ENCODE measurements around the gene CNTNAP2. TPM values are rescaled to one million over a fixed set of nuclear protein-coding genes. Genes with fewer than 3 reads are reported as not detected.

Gene CNTNAP2
- total RNA-seq, 2 donors from 2014 or later = 171 to 228 TPM

DNA sequence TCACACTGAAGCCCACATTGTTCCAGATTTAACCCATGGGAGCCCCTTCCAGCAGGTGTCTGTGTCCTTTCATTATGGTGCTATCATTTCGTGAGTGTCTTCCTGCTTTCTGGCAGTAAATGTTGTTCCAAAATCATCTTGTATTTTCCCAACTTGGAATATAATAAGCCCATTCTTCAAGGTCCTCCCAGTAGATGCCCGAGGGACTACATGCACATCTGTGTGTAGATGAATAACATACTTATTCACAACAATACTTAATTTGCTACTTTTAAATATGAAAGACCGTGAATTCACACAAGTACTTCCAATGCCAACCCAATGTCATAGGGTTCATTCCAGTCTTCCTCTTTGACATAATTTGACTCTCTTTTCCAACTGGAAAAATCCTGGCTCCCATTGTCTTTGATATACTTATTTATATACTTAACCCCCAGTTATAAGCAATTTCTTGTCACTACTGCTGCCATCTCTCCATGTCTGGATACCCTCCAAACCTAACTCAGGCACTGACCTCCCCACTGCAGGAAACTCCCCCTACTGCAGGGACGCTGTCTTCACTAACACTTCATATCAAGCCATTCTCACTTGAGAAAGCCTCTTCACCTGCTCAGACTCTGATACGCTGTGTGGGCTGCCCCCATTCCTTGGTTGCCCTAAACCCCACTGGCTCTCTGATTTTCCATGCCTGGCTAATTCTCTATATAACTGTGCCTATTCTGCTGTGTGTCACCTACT, 1119.2 kb downstream of the CNTNAP2 start:
- WGBS, 2 experiments (ENCODE audit: insufficient coverage in 1 of 2, insufficient read length in 1 of 2) = 90 to 100% methylated on average over 4 to 5 of the region's 5 CpGs
- no peaks in the 10 kb centered on the region for H3K9me3 Mint-ChIP-seq
- DNase-seq = no peak

GRCh38 chr7:147240468-147240867, 1123.9 kb downstream of the CNTNAP2 start:
- DNase-seq = no peak
- Mint-ChIP-seq H3K36me3 (ENCODE audit: low read depth) (no peaks in the 10 kb centered on the region), H3K9me3 (no peaks in the 10 kb centered on the region), H3K4me1 (no peaks in the 10 kb centered on the region), H3K27ac (no peak overlapping the region), H3K4me3 (no peak overlapping the region), H3K27me3 (ENCODE audit: insufficient read depth) (no peaks in the 10 kb centered on the region)
- no peak overlapping the region for H3K27ac ChIP-seq (ENCODE audit: low read depth, low read length)
- H3K36me3 ChIP-seq (ENCODE audit: control insufficient read depth, insufficient read depth, low read length) = no peaks in the 10 kb centered on the region
- H3K9me3 ChIP-seq (ENCODE audit: control insufficient read depth, low read length) = no peaks in the 10 kb centered on the region
- no peaks in the 10 kb centered on the region for H3K27me3 ChIP-seq (ENCODE audit: control insufficient read depth, insufficient read depth, low read length, poor library complexity, severe bottlenecking)
- TF ChIP-seq, protein P1, sequence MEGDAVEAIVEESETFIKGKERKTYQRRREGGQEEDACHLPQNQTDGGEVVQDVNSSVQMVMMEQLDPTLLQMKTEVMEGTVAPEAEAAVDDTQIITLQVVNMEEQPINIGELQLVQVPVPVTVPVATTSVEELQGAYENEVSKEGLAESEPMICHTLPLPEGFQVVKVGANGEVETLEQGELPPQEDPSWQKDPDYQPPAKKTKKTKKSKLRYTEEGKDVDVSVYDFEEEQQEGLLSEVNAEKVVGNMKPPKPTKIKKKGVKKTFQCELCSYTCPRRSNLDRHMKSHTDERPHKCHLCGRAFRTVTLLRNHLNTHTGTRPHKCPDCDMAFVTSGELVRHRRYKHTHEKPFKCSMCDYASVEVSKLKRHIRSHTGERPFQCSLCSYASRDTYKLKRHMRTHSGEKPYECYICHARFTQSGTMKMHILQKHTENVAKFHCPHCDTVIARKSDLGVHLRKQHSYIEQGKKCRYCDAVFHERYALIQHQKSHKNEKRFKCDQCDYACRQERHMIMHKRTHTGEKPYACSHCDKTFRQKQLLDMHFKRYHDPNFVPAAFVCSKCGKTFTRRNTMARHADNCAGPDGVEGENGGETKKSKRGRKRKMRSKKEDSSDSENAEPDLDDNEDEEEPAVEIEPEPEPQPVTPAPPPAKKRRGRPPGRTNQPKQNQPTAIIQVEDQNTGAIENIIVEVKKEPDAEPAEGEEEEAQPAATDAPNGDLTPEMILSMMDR (conservative IDR thresholded peaks at IDR 0.05) = no peak
- no peaks in the 10 kb centered on the region for H3K4me1 ChIP-seq (ENCODE audit: control insufficient read depth, insufficient read depth, low read length)
- 77 to 80% methylated on average over 3 to 4 of the region's 5 CpGs for WGBS, 2 experiments (ENCODE audit: insufficient coverage in 1 of 2, insufficient read length in 1 of 2)
- H3K4me3 ChIP-seq (ENCODE audit: low read length) = no peak overlapping the region
- no peak overlapping the region for H3K9ac ChIP-seq (ENCODE audit: extremely low read depth, low read length, poor library complexity, severe bottlenecking)

More for the DNA sequence above, 1119.2 kb downstream of the CNTNAP2 start:
- Mint-ChIP-seq H3K4me1 (no peaks in the 10 kb centered on the region), H3K4me3 (no peak overlapping the region), H3K27me3 (ENCODE audit: insufficient read depth) (no peaks in the 10 kb centered on the region), H3K36me3 (ENCODE audit: low read depth) (no peaks in the 10 kb centered on the region), H3K27ac (no peak overlapping the region)
- H3K9me3 ChIP-seq (ENCODE audit: control insufficient read depth, low read length) = no peaks in the 10 kb centered on the region
- no peaks in the 10 kb centered on the region for H3K36me3 ChIP-seq (ENCODE audit: control insufficient read depth, insufficient read depth, low read length)
- H3K9ac ChIP-seq (ENCODE audit: extremely low read depth, low read length, poor library complexity, severe bottlenecking) = no peak overlapping the region
- no peaks in the 10 kb centered on the region for H3K4me1 ChIP-seq (ENCODE audit: control insufficient read depth, insufficient read depth, low read length)
- H3K27ac ChIP-seq (ENCODE audit: low read depth, low read length) = no peak overlapping the region
- no peak overlapping the region for H3K4me3 ChIP-seq (ENCODE audit: low read length)
- no peaks in the 10 kb centered on the region for H3K27me3 ChIP-seq (ENCODE audit: control insufficient read depth, insufficient read depth, low read length, poor library complexity, severe bottlenecking)
- TF ChIP-seq, protein P1 (conservative IDR thresholded peaks at IDR 0.05) = peak; percentile 33

GRCh38 chr7:147245274-147245673, 1128.7 kb downstream of the CNTNAP2 start:
- H3K27me3 ChIP-seq (ENCODE audit: control insufficient read depth, insufficient read depth, low read length, poor library complexity, severe bottlenecking) = no peaks in the 10 kb centered on the region
- no peaks in the 10 kb centered on the region for H3K27me3 Mint-ChIP-seq (ENCODE audit: insufficient read depth)
- no peaks in the 10 kb centered on the region for H3K36me3 ChIP-seq (ENCODE audit: control insufficient read depth, insufficient read depth, low read length)
- H3K4me1 Mint-ChIP-seq = no peaks in the 10 kb centered on the region
- no peaks in the 10 kb centered on the region for H3K9me3 ChIP-seq (ENCODE audit: control insufficient read depth, low read length)
- H3K27ac Mint-ChIP-seq = no peak overlapping the region
- TF ChIP-seq, protein P1 (conservative IDR thresholded peaks at IDR 0.05) = peak; percentile 88
- no peaks in the 10 kb centered on the region for H3K9me3 Mint-ChIP-seq
- H3K4me1 ChIP-seq (ENCODE audit: control insufficient read depth, insufficient read depth, low read length) = no peaks in the 10 kb centered on the region
- no peak overlapping the region for H3K9ac ChIP-seq (ENCODE audit: extremely low read depth, low read length, poor library complexity, severe bottlenecking)
- no peak overlapping the region for H3K27ac ChIP-seq (ENCODE audit: low read depth, low read length)
- H3K4me3 ChIP-seq (ENCODE audit: low read length) = no peak overlapping the region
- DNase-seq = peak; percentile 81
- H3K4me3 Mint-ChIP-seq = no peak overlapping the region
- WGBS, 2 experiments (ENCODE audit: insufficient coverage in 1 of 2, insufficient read length in 1 of 2) = 57 to 58% methylated on average over 5 to 8 of the region's 8 CpGs
- no peaks in the 10 kb centered on the region for H3K36me3 Mint-ChIP-seq (ENCODE audit: low read depth)
